Hepatocyte (in vitro differentiated cells): ENCODE measurements around the gene ADGRB3. TPM values are rescaled to one million over a fixed set of nuclear protein-coding genes. Genes with fewer than 3 reads are reported as not detected.

Source experiments
- DNase-seq: peaks from one replicate; pipeline ENCODE4 v3.0.0-alpha.2; 2016; ENCODE audit warnings: low spot score
- H2AFZ ChIP-seq: fragments of 200-600 bp; sonication (generic); 2 replicates; pipeline ENCODE4 v1.6.0; 2016; ENCODE audit warnings: antibody characterized with exemption, mild to moderate bottlenecking
- H3K27ac ChIP-seq: fragments of 200-600 bp; sonication (generic); 2 replicates; pipeline ENCODE4 v1.5.1; 2016; ENCODE audit warnings: mild to moderate bottlenecking
- H3K27me3 ChIP-seq: fragments of 200-600 bp; sonication (generic); 2 replicates; pipeline ENCODE4 v1.6.1; 2016
- H3K36me3 ChIP-seq: fragments of 200-600 bp; sonication (generic); replicated peaks from 2 replicates; pipeline ENCODE4 v1.5.1; 2016; ENCODE audit warnings: low read depth; ENCODE audit not compliant: insufficient read depth
- H3K4me1 ChIP-seq: fragments of 200-600 bp; sonication (generic); 2 replicates; pipeline ENCODE4 v1.5.1; 2016; ENCODE audit warnings: mild to moderate bottlenecking, moderate library complexity; ENCODE audit not compliant: insufficient read depth
- H3K4me2 ChIP-seq: fragments of 200-600 bp; sonication (generic); 2 replicates; pipeline ENCODE4 v1.6.0; 2016
- H3K4me3 ChIP-seq: fragments of 200-600 bp; sonication (generic); 2 replicates; pipeline ENCODE4 v1.5.1; 2016; ENCODE audit warnings: mild to moderate bottlenecking
- H3K79me2 ChIP-seq: fragments of 200-600 bp; sonication (generic); 2 replicates; pipeline ENCODE4 v1.6.0; 2017; ENCODE audit warnings: mild to moderate bottlenecking
- H3K9me2 ChIP-seq: fragments of 200-600 bp; sonication (generic); replicated peaks from 2 replicates; pipeline ENCODE4 v1.6.0; 2017; ENCODE audit warnings: mild to moderate bottlenecking; ENCODE audit not compliant: insufficient read depth
- H3K9me3 ChIP-seq: fragments of 200-600 bp; sonication (generic); 2 replicates; pipeline ENCODE4 v1.5.1; 2016; ENCODE audit warnings: low read depth, mild to moderate bottlenecking
- H4K20me1 ChIP-seq: fragments of 200-600 bp; sonication (generic); 2 replicates; pipeline ENCODE4 v1.6.0; 2016; ENCODE audit warnings: mild to moderate bottlenecking; ENCODE audit not compliant: insufficient read depth, poor library complexity, severe bottlenecking
- EZH2 ChIP-seq: fragments of 200-600 bp; sonication (generic); IDR thresholded peaks from 2 replicates; pipeline ENCODE4 v1.6.1; 2016; ENCODE audit warnings: antibody characterized with exemption, mild to moderate bottlenecking, borderline replicate concordance
- EZH2phosphoT487 ChIP-seq: fragments of 200-600 bp; sonication (generic); IDR thresholded peaks from one replicate; pipeline ENCODE4 v1.6.1; 2018; ENCODE audit warnings: antibody characterized with exemption, mild to moderate bottlenecking, low read depth, moderate library complexity; ENCODE audit not compliant: unreplicated experiment, severe bottlenecking
- WGBS: methylation state at CpG from one replicate; pipeline ENCODE4 v1.1.6; 2016; ENCODE audit warnings: low lambda C conversion rate; ENCODE audit errors: missing lambda C conversion rate; 5-methylcytosine and 5-hydroxymethylcytosine counted together
- polyA plus RNA-seq: library from polyadenylated mRNA; unstranded; fragments of >200 nt; fragmentation: Nextera tagmentation; extraction: Ambion mirVana; gene quantifications from 2 replicates; pipeline ENCODE4 v1.2.1, GENCODE V29; 2016
- total RNA-seq: library from RNA; depleted of rRNA; stranded (reverse); fragments of >200 nt; gene quantifications from 2 replicates; pipeline ENCODE4 v1.2.3, GENCODE V29; 2014
- TF ChIP-seq, protein P1 (sequence below): fragments of 200-600 bp; sonication (generic); IDR thresholded peaks from 2 replicates; pipeline ENCODE4 v1.5.1; 2016; ENCODE audit warnings: antibody characterized with exemption, mild to moderate bottlenecking; ENCODE audit not compliant: poor library complexity

ADGRB3 gene
- total and polyA plus RNA-seq, 2 experiments from 2014 or later = 0.17 to 2.2 TPM

DNA sequence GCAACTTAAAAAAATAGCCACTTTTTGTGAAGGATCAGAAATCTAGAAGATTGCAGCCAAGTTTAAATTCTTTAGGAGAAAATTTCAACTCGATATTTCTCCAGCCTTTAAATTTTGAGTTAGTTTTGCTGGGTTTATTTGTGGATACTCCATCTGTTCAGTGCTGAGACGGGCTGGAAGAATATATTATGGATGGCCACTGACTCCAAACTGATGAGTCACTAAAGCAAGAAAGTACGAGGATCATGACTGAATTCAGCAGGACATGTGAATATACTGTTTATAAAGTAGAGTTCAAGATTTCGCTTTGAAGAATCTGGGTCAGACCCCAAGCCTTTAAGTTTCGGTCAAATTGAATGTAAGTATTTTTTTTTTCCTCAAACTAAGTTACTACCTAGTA is 199.5 kb downstream of the ADGRB3 start:
- no peaks in the 10 kb centered on the region for H3K36me3 ChIP-seq
- H3K27ac ChIP-seq = no peak overlapping the region
- 65% methylated on average over 5 of the region's 5 CpGs for WGBS

DNA sequence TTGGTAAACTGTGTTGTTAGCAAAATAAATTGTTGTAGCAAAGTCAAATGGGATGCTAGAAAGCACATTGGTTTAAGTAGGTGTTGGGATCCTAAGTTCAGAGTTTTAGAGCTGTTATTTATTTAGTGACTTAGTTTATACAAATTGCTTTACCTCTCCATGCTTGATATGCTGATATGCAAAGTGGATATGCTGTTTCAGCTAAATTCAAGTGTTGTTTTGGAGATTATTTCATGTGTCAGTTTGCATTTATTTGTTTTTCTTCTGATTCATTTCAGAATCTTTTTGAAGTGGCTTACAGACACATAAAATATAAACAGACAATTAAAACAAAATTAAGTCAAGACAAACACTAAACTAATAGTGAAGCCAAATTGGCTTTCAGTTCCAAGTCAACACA is 203.5 kb downstream of the ADGRB3 start:
- TF ChIP-seq, protein P1, sequence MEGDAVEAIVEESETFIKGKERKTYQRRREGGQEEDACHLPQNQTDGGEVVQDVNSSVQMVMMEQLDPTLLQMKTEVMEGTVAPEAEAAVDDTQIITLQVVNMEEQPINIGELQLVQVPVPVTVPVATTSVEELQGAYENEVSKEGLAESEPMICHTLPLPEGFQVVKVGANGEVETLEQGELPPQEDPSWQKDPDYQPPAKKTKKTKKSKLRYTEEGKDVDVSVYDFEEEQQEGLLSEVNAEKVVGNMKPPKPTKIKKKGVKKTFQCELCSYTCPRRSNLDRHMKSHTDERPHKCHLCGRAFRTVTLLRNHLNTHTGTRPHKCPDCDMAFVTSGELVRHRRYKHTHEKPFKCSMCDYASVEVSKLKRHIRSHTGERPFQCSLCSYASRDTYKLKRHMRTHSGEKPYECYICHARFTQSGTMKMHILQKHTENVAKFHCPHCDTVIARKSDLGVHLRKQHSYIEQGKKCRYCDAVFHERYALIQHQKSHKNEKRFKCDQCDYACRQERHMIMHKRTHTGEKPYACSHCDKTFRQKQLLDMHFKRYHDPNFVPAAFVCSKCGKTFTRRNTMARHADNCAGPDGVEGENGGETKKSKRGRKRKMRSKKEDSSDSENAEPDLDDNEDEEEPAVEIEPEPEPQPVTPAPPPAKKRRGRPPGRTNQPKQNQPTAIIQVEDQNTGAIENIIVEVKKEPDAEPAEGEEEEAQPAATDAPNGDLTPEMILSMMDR = no peak
- TF ChIP-seq EZH2phosphoT487 (no peak), EZH2 (no peak)
- no peaks in the 10 kb centered on the region for H3K9me2 ChIP-seq
- no peak overlapping the region for H3K4me2 ChIP-seq
- no peaks in the 10 kb centered on the region for H3K27me3 ChIP-seq
- no peaks in the 10 kb centered on the region for H3K4me1 ChIP-seq
- H3K79me2 ChIP-seq = no peaks in the 10 kb centered on the region
- DNase-seq = no peak
- H3K4me3 ChIP-seq = no peak overlapping the region
- H2AFZ ChIP-seq = no peak overlapping the region
- no peak overlapping the region for H3K27ac ChIP-seq
- H3K9me3 ChIP-seq = no peaks in the 10 kb centered on the region
- no peaks in the 10 kb centered on the region for H4K20me1 ChIP-seq
- H3K36me3 ChIP-seq = no peaks in the 10 kb centered on the region

More for the DNA sequence above, 199.5 kb downstream of the ADGRB3 start:
- no peaks in the 10 kb centered on the region for H3K4me1 ChIP-seq
- H3K27me3 ChIP-seq = no peaks in the 10 kb centered on the region
- H2AFZ ChIP-seq = no peak overlapping the region
- H3K79me2 ChIP-seq = no peaks in the 10 kb centered on the region
- no peak for DNase-seq
- no peak overlapping the region for H3K4me3 ChIP-seq
- H3K9me2 ChIP-seq = no peaks in the 10 kb centered on the region
- H3K4me2 ChIP-seq = no peak overlapping the region
- H4K20me1 ChIP-seq = no peaks in the 10 kb centered on the region
- TF ChIP-seq EZH2phosphoT487 = no peak
- TF ChIP-seq EZH2 = no peak
- H3K9me3 ChIP-seq = no peaks in the 10 kb centered on the region

DNA sequence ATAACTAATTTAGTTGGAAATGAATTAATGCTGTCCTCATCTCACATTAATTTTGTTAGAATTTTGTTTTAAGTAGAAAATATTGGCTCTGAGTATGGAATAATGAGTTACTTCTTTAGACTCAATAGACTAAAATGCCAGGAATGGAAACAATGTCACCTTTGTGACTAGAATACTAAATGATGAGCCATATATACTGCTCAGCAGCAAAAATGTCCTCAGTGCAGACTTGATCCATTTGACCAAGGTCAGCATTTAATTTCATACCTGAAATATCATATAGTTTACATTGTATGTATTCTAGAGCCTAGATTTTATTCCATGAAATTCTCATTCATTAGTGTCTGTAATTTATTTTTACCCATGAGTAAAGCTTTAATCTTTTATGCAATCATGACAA is 217.7 kb downstream of the ADGRB3 start:
- H3K27ac ChIP-seq = no peak overlapping the region
- no peak overlapping the region for H3K4me2 ChIP-seq
- no peaks in the 10 kb centered on the region for H3K36me3 ChIP-seq
- DNase-seq = no peak
- no peaks in the 10 kb centered on the region for H4K20me1 ChIP-seq
- no peak overlapping the region for H2AFZ ChIP-seq
- no peaks in the 10 kb centered on the region for H3K9me3 ChIP-seq
- no peaks in the 10 kb centered on the region for H3K9me2 ChIP-seq
- no peaks in the 10 kb centered on the region for H3K27me3 ChIP-seq
- H3K4me3 ChIP-seq = no peak overlapping the region
- TF ChIP-seq, protein P1 = no peak
- no peak for TF ChIP-seq EZH2
- TF ChIP-seq EZH2phosphoT487 = no peak
- no peaks in the 10 kb centered on the region for H3K4me1 ChIP-seq
- no peaks in the 10 kb centered on the region for H3K79me2 ChIP-seq

DNA sequence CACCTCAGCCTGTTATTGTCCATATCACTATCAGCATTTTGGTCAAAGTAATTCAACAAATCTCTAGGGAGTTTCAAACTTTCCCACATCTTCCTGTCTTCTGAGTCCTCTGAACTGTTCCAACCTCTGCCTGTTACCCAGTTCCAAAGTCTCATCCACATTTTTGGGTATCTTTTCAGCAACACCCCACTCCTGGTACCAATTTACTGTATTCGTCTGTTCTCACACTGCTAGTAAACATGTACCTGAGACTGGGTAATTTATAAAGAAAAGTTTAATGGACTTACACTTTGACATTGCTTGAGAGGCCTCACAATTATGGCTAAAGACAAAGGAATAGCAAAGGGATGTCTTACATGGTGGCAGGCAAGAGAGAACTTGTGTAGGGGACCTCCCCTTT is 224.2 kb downstream of the ADGRB3 start:
- H3K4me1 ChIP-seq = no peaks in the 10 kb centered on the region
- 83% methylated on average over 1 of the region's 1 CpG for WGBS
- H3K36me3 ChIP-seq = no peaks in the 10 kb centered on the region
- no peaks in the 10 kb centered on the region for H3K27me3 ChIP-seq
- H2AFZ ChIP-seq = no peak overlapping the region
- no peak overlapping the region for H3K4me2 ChIP-seq
- DNase-seq = no peak
- no peaks in the 10 kb centered on the region for H3K9me3 ChIP-seq
- no peaks in the 10 kb centered on the region for H3K9me2 ChIP-seq
- no peaks in the 10 kb centered on the region for H3K79me2 ChIP-seq
- no peaks in the 10 kb centered on the region for H4K20me1 ChIP-seq
- no peak overlapping the region for H3K27ac ChIP-seq
- TF ChIP-seq EZH2 (no peak), EZH2phosphoT487 (no peak)
- TF ChIP-seq, protein P1 = no peak
- no peak overlapping the region for H3K4me3 ChIP-seq
